Right kidney (tissue), 1 donor: ENCODE measurements around the gene SLC51B.
"Not testable (repeated sequence)": the region's sequence is repeated elsewhere in the genome, so short reads cannot be mapped to it uniquely, and the experiment has no call there.

Experiments
- DNase-seq: peaks from one replicate; pipeline ENCODE4 v3.0.0-alpha.2; 2016

Gene SLC51B

GRCh38 chr15:65040461-65040860 is 4.7 kb upstream of the SLC51B start:
- no peak for DNase-seq

- no peak for DNase-seq
These were observed 3.4 kb upstream of the SLC51B start for GRCh38 chr15:65041787-65042186.

DNA sequence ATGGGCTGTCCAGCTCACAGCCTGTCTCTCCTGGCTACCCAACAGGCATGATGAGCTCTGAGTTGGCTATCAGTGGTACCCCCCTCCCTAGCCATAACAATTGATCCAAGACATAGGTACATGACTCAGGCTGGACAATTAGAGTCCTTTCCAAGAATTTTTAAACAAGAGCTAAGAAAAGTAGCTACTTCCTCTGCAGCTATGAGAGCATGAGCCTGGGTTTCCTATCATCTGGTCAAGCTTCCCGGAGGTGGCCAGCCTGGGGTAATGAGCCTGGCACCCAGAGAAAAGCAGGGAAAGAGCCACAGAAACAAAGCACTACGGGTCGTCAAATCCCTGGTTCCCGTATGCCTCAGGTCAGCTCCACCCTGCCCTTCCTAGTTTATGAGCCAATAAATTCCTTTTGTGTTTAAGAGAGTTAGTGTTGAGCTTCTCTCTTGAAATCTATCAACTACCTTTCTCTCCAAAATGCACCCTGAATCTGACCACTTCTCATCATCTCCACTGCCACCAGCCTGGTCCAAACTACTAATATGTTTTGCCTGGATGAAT is 2.3 kb upstream of the SLC51B start:
- DNase-seq, result no peak

- not testable (repeated sequence) for DNase-seq
These were observed 969 bp upstream of the SLC51B start for GRCh38 chr15:65044218-65044617.

DNA sequence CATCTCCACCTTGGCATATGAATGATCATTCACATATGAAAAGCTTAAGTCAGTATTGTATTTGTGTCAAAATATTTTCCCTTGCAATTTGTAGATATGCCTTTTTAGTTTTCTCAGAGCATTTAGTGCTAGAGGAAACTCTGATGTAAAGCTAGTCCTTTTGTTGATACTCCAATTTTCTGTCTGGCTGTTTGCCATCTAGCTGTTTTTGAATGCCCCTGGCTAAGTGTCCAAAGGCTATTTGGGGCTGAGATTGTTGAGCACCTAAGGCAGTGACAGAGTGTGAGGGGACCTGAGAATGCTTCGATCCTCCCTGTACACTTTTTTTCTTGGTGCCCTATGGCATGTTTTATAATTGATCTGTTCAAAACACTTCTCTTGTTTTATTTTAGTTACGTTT is 3.1 kb downstream of the SLC51B start:
- no peak for DNase-seq

- peak; percentile 72 for DNase-seq
These were observed 4.2 kb downstream of the SLC51B start for GRCh38 chr15:65049418-65049840.

DNA sequence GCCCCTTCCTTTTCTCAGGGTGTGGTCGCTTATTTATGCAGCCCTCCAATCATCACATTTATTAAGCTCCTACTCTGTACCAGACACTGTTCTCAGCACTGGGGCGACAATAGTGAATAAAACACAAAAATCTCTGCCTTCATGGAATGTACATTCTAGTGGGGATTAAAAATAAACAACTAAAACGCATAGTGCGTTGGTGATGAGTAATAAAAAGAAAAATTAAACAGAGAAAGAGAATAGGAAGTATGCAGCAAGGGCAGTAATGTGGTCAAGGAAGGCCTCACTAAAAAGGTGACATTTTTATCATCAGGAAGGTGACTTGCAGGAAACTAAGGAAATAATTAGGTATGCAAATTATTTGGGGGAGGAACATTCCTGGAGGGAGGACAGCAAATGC is 5.1 kb downstream of the SLC51B start:
- DNase-seq, result no peak

- DNase-seq, result no peak
These were observed 6.1 kb downstream of the SLC51B start for GRCh38 chr15:65051266-65051665.

DNA sequence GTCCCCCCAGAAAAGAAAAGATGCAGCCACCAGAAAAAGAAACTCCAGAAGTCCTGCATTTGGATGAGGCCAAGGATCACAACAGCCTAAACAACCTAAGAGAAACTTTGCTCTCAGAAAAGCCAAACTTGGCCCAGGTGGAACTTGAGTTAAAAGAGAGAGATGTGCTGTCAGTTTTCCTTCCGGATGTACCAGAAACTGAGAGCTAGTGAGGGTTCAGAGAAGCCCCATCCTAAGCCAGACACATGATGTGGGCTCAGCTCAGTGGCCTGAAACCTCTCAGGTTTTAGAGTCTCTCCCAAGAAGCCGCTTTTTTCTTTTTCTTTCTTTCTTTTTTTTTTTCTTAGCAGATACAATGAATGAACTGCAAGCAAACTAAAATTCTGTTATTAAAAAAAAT is 7.8 kb downstream of the SLC51B start:
- DNase-seq, result no peak

- DNase-seq, result peak; percentile 68
These were observed 9.4 kb downstream of the SLC51B start for GRCh38 chr15:65054333-65055200.

GRCh38 chr15:65055201-65055870 is 10.1 kb downstream of the SLC51B start:
- DNase-seq, result no peak

GRCh38 chr15:65056106-65056505 is 10.9 kb downstream of the SLC51B start:
- DNase-seq, result no peak

- no peak for DNase-seq
These were observed 11.8 kb downstream of the SLC51B start for GRCh38 chr15:65056868-65057548.

GRCh38 chr15:65057549-65057940 is 12.4 kb downstream of the SLC51B start:
- no peak for DNase-seq

GRCh38 chr15:65058394-65059368 is 13.5 kb downstream of the SLC51B start:
- no peak for DNase-seq

DNA sequence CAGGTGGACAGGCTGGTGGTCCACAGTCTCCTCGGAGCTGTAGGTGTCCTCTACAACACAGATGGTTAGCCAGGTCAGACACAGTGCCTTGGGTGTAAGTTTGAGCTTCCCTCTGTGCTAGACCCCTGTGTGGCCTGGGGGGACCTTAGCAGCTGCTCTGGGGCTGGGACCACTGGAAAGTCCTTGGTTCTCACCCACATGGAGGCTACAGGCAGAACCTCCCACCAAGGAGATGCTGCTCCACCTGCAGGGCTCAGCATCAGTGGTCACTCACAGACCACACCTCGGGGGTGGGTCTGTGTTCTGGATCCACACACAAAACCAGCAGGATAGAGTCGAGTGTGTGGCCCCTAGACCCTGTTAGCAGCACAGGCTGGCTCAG is 14.2 kb downstream of the SLC51B start:
- DNase-seq, result no peak

GRCh38 chr15:65059931-65060596 is 14.9 kb downstream of the SLC51B start:
- DNase-seq, result no peak

DNA sequence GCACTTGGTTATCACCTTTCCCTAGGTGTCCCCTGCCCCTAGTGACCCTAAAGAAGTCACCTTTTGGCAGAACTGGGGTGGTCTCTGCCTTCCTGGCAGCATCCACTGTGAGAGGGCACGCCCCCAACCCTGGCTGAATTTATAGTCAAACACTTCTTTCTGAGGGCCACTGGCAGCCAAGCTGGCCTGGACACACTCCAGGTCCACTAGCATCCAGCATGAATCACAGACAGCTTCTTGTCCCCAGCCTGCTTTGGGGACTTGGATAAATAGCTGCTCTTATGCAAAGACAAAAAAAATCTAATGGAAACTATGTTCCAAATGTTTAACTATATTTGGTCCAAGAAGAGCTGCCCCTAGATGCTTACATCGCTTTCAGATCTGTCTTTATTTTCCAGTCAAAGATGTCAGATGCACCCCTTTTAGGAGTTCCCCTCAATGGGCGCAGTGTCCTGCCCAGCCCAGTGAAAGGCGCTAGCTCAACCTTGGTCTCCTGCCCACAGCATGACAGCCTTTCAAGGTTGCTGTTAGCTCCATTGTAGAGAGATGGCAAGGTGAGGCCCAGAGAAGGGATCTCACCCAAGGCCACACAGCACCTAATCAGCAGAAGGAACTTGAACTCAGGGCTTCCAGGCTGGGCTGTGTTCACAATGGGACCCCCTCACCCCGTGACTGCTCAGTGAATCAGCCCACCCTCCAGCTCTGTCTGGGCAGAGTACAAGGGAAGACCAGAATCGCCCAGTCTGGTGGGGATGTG is 15.6 kb downstream of the SLC51B start:
- no peak for DNase-seq

DNA sequence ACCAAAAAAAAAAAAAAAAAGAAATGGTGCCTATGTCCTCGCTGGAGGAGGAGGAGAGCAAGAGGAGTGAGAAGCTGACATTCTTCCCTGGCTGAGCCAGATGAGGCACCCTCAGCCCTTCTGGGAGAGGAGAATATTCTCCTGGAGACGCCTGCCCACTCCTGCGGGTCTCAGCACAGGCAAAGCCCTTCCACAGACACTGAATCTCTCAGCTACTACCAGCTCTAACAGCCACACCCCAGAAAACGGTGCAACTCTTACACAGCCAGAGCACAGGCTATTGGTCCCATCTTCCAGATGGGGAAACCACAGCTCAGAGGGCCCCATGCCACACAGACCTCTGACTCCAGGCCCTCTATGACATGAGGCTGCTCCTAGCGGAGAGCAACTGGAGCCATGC is 16.9 kb downstream of the SLC51B start:
- DNase-seq, result no peak

GRCh38 chr15:65062726-65063125 is 17.5 kb downstream of the SLC51B start:
- DNase-seq, result no peak
